HEK293 (cell line): ENCODE measurements around the gene CLK4.

ENCODE experiments used
- CTCF ChIA-PET: fragments of 350-600 bp; formaldehyde crosslinking; extraction: SDS; loops from one replicate; lab custom pipeline; 2021; ENCODE audit warnings: antibody characterized with exemption; lab: Yijun Ruan, JAX
- POLR2A ChIA-PET: fragments of 300-600 bp; formaldehyde crosslinking; extraction: SDS; loops from one replicate; lab custom pipeline; 2020; ENCODE audit warnings: antibody characterized with exemption, inconsistent platforms; lab: Yijun Ruan, JAX
- H3K27ac ChIP-seq: fragments of 200-500 bp; sonication (Bioruptor generic); 2 replicates; pipeline ENCODE4 v1.5.1; 2014; ENCODE audit warnings: low read depth, low read length, control low read depth, inconsistent platforms; ENCODE audit errors: extremely low read depth
- H3K36me3 ChIP-seq, 2 experiments: fragments of 200-500 bp in 1 of 2; sonication (Bioruptor generic) in 1 of 2; 1 replicate in 1 of 2; 2 replicates in 1 of 2; pipeline ENCODE4 v1.5.1; 2014 to 2017; ENCODE audit warnings: inconsistent platforms in 2 of 2, low read length in 2 of 2; ENCODE audit not compliant: control insufficient read depth in 2 of 2, insufficient read depth in 1 of 2
- H3K4me1 ChIP-seq: fragments of 200-500 bp; sonication (Bioruptor generic); 2 replicates; pipeline ENCODE4 v1.5.1; 2014; ENCODE audit warnings: mild to moderate bottlenecking, low read length, inconsistent platforms; ENCODE audit not compliant: control insufficient read depth, insufficient read depth
- H3K4me3 ChIP-seq: 2 replicates; pipeline ENCODE4 v1.5.1; 2011; ENCODE audit warnings: low read depth, mild to moderate bottlenecking, control low read depth, low read length, moderate library complexity
- H3K9me3 ChIP-seq: fragments of 200-500 bp; sonication (Bioruptor generic); 2 replicates; pipeline ENCODE4 v1.5.1; 2014; ENCODE audit warnings: low read depth, low read length, inconsistent platforms; ENCODE audit not compliant: control insufficient read depth, insufficient read depth
- BCL11B ChIP-seq: fragments of 450-650 bp; formaldehyde crosslinking; IDR thresholded peaks from 2 replicates; pipeline ENCODE4 v1.5.1; 2016; ENCODE audit warnings: low read depth, missing biosample characterization, missing genetic modification characterization
- GFI1B ChIP-seq: fragments of 450-650 bp; formaldehyde crosslinking; IDR thresholded peaks from 2 replicates; pipeline ENCODE4 v1.5.1; 2016; ENCODE audit warnings: missing biosample characterization, missing genetic modification characterization
- MEIS1 ChIP-seq: sonication (generic); formaldehyde crosslinking; IDR thresholded peaks from 2 replicates; pipeline ENCODE4 v1.8.1; 2022; ENCODE audit warnings: missing genetic modification reagents, mild to moderate bottlenecking, borderline replicate concordance
- MZF1 ChIP-seq: fragments of 450-650 bp; formaldehyde crosslinking; IDR thresholded peaks from 2 replicates; pipeline ENCODE4 v1.5.1; 2017; ENCODE audit warnings: missing biosample characterization, missing genetic modification characterization, borderline replicate concordance
- PRDM10 ChIP-seq: fragments of 450-650 bp; formaldehyde crosslinking; IDR thresholded peaks from 2 replicates; pipeline ENCODE4 v1.5.1; 2016; ENCODE audit warnings: missing biosample characterization, missing genetic modification characterization
- ZNF10 ChIP-seq: fragments of 450-650 bp; formaldehyde crosslinking; IDR thresholded peaks from 2 replicates; pipeline ENCODE4 v1.5.1; 2017; ENCODE audit warnings: missing biosample characterization, missing genetic modification characterization
- ZNF121 ChIP-seq: fragments of 450-650 bp; formaldehyde crosslinking; IDR thresholded peaks from 2 replicates; pipeline ENCODE4 v1.5.1; 2016; ENCODE audit warnings: missing biosample characterization, missing genetic modification characterization
- ZNF214 ChIP-seq: fragments of 450-650 bp; formaldehyde crosslinking; IDR thresholded peaks from 2 replicates; pipeline ENCODE4 v1.5.1; 2017; ENCODE audit warnings: missing biosample characterization, mild to moderate bottlenecking, missing genetic modification characterization, borderline replicate concordance
- ZNF530 ChIP-seq: fragments of 450-650 bp; formaldehyde crosslinking; IDR thresholded peaks from 2 replicates; pipeline ENCODE4 v1.5.1; 2016; ENCODE audit warnings: low read depth, missing biosample characterization, missing genetic modification characterization
- TF ChIP-seq, protein P1 (sequence below): fragments of 450-650 bp; formaldehyde crosslinking; IDR thresholded peaks from 2 replicates; pipeline ENCODE4 v1.5.1; 2016; ENCODE audit warnings: missing biosample characterization, missing genetic modification characterization, low read depth
- TF ChIP-seq, protein P2 (sequence below): fragments of 450-650 bp; formaldehyde crosslinking; IDR thresholded peaks from 2 replicates; pipeline ENCODE4 v1.5.1; 2016; ENCODE audit warnings: missing biosample characterization, missing genetic modification characterization, borderline replicate concordance
- TF ChIP-seq, protein P3 (sequence below): fragments of 450-650 bp; formaldehyde crosslinking; IDR thresholded peaks from 2 replicates; pipeline ENCODE4 v1.5.1; 2016; ENCODE audit warnings: missing biosample characterization, missing genetic modification characterization
- TF ChIP-seq, protein P4 (sequence below): fragments of 450-650 bp; formaldehyde crosslinking; IDR thresholded peaks from 2 replicates; pipeline ENCODE4 v1.5.1; 2016; ENCODE audit warnings: missing biosample characterization, missing genetic modification characterization

Gene CLK4

GRCh38 chr5:178641711-178642110, 14.9 kb upstream of the CLK4 start (continued):
- no peak for TF ChIP-seq PRDM10
- TF ChIP-seq, protein P1, sequence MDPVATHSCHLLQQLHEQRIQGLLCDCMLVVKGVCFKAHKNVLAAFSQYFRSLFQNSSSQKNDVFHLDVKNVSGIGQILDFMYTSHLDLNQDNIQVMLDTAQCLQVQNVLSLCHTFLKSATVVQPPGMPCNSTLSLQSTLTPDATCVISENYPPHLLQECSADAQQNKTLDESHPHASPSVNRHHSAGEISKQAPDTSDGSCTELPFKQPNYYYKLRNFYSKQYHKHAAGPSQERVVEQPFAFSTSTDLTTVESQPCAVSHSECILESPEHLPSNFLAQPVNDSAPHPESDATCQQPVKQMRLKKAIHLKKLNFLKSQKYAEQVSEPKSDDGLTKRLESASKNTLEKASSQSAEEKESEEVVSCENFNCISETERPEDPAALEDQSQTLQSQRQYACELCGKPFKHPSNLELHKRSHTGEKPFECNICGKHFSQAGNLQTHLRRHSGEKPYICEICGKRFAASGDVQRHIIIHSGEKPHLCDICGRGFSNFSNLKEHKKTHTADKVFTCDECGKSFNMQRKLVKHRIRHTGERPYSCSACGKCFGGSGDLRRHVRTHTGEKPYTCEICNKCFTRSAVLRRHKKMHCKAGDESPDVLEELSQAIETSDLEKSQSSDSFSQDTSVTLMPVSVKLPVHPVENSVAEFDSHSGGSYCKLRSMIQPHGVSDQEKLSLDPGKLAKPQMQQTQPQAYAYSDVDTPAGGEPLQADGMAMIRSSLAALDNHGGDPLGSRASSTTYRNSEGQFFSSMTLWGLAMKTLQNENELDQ, result no peak
- TF ChIP-seq, protein P2, sequence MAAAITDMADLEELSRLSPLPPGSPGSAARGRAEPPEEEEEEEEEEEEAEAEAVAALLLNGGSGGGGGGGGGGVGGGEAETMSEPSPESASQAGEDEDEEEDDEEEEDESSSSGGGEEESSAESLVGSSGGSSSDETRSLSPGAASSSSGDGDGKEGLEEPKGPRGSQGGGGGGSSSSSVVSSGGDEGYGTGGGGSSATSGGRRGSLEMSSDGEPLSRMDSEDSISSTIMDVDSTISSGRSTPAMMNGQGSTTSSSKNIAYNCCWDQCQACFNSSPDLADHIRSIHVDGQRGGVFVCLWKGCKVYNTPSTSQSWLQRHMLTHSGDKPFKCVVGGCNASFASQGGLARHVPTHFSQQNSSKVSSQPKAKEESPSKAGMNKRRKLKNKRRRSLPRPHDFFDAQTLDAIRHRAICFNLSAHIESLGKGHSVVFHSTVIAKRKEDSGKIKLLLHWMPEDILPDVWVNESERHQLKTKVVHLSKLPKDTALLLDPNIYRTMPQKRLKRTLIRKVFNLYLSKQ (tag by site-specific recombination), result no peak
- no peak for TF ChIP-seq ZNF10 (tag by site-specific recombination)
- TF ChIP-seq, protein P3, sequence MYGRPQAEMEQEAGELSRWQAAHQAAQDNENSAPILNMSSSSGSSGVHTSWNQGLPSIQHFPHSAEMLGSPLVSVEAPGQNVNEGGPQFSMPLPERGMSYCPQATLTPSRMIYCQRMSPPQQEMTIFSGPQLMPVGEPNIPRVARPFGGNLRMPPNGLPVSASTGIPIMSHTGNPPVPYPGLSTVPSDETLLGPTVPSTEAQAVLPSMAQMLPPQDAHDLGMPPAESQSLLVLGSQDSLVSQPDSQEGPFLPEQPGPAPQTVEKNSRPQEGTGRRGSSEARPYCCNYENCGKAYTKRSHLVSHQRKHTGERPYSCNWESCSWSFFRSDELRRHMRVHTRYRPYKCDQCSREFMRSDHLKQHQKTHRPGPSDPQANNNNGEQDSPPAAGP, result no peak
- TF ChIP-seq MEIS1, result no peak
- TF ChIP-seq, protein P4, sequence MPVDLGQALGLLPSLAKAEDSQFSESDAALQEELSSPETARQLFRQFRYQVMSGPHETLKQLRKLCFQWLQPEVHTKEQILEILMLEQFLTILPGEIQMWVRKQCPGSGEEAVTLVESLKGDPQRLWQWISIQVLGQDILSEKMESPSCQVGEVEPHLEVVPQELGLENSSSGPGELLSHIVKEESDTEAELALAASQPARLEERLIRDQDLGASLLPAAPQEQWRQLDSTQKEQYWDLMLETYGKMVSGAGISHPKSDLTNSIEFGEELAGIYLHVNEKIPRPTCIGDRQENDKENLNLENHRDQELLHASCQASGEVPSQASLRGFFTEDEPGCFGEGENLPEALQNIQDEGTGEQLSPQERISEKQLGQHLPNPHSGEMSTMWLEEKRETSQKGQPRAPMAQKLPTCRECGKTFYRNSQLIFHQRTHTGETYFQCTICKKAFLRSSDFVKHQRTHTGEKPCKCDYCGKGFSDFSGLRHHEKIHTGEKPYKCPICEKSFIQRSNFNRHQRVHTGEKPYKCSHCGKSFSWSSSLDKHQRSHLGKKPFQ (tag by site-specific recombination), result no peak
- no peak for TF ChIP-seq ZNF214 (tag by site-specific recombination)
- TF ChIP-seq ZNF530 (tag by site-specific recombination), result no peak
- no peak for TF ChIP-seq BCL11B (tag by site-specific recombination)

- H3K4me1 ChIP-seq, result no peaks in the 10 kb centered on the region
- no peaks in the 10 kb centered on the region for H3K36me3 ChIP-seq
- TF ChIP-seq GFI1B (tag by site-specific recombination) (no peak), MZF1 (tag by site-specific recombination) (no peak), ZNF121 (tag by site-specific recombination) (no peak)
- POLR2A ChIA-PET, result interaction anchor here (0.5 to 1.4 kb wide), 2 partner anchors 15 to 912 kb away, joined by 3 read pairs; no protein-coding TSS in a partner anchor
- CTCF ChIA-PET, result no interaction called here
- H3K9me3 ChIP-seq, result no peaks in the 10 kb centered on the region
- no peak overlapping the region for H3K27ac ChIP-seq
- H3K4me3 ChIP-seq, result no peak overlapping the region
Observed at GRCh38 chr5:178640331-178641045, 13.6 kb upstream of the CLK4 start.
